ENCODE measurements around the gene FAM47E. TPM values are rescaled to one million over a fixed set of nuclear protein-coding genes. Genes with fewer than 3 reads are reported as not detected.
A peak's percentile ranks its signal among the peaks of the same experiment; 100 is the strongest.

FAM47E gene
- total and polyA plus RNA-seq, 2 of the 13 experiments (the other 11 are each of a cell fraction or from before 2014, with no cell fraction given): 0.33 to 0.66 TPM

- TF ChIP-seq ZNF382 (CRISPR knock-in tag; IDR thresholded peaks at IDR 0.05; ENCODE audit: borderline replicate concordance) (no peak), HNRNPUL1 (IDR thresholded peaks at IDR 0.05; ENCODE audit: low read depth, low read length) (no peak), SALL1 (CRISPR knock-in tag; IDR thresholded peaks at IDR 0.05) (peak; percentile 61; the same call in 1 of the 2 replicates), ZFP1 (CRISPR knock-in tag; IDR thresholded peaks at IDR 0.05) (no peak), NFATC3 (CRISPR knock-in tag; IDR thresholded peaks at IDR 0.05) (no peak), ZNF280D (CRISPR knock-in tag; IDR thresholded peaks at IDR 0.05) (peak; percentile 27; the same call in 1 of the 2 replicates), PLSCR1 (CRISPR knock-in tag; IDR thresholded peaks at IDR 0.05; ENCODE audit: borderline replicate concordance) (no peak), RAD51 (IDR thresholded peaks at IDR 0.05; ENCODE audit: borderline replicate concordance) (no peak), ZNF691 (CRISPR knock-in tag; IDR thresholded peaks at IDR 0.05; ENCODE audit: borderline replicate concordance, low read depth) (no peak), ZFP36L2 (CRISPR knock-in tag; IDR thresholded peaks at IDR 0.05) (no peak), PBX2 (CRISPR knock-in tag; IDR thresholded peaks at IDR 0.05) (no peak), HOMEZ (CRISPR knock-in tag; IDR thresholded peaks at IDR 0.05; ENCODE audit: low read depth) (peak; percentile 53; the same call in 1 of the 2 replicates), ZNF572 (CRISPR knock-in tag; IDR thresholded peaks at IDR 0.05) (no peak), NR2C2 (CRISPR knock-in tag; IDR thresholded peaks at IDR 0.05; ENCODE audit: borderline replicate concordance) (0 out of 2 replicates have a peak, but pooled peaks have one; percentile 39), MYC (CRISPR knock-in tag; IDR thresholded peaks at IDR 0.05; ENCODE audit: borderline replicate concordance) (no peak), IRF2 (CRISPR knock-in tag; IDR thresholded peaks at IDR 0.05) (0 out of 2 replicates have a peak, but pooled peaks have one; percentile 27), KAT2B (IDR thresholded peaks at IDR 0.05; ENCODE audit: borderline replicate concordance, low read depth, low read length) (no peak), ZNF253 (CRISPR knock-in tag; IDR thresholded peaks at IDR 0.05; ENCODE audit: borderline replicate concordance) (no peak), ZNF670 (CRISPR knock-in tag; IDR thresholded peaks at IDR 0.05; ENCODE audit: borderline replicate concordance) (peak; percentile 36; the same call in 1 of the 2 replicates), ZNF790 (CRISPR knock-in tag; IDR thresholded peaks at IDR 0.05; ENCODE audit: borderline replicate concordance) (no peak), NBN (conservative IDR thresholded peaks at IDR 0.05) (no peak), ZNF296 (CRISPR knock-in tag; conservative IDR thresholded peaks at IDR 0.05) (no peak), DRAP1 (CRISPR knock-in tag; IDR thresholded peaks at IDR 0.05) (no peak)
Observed at GRCh38 chr4:76275486-76276124, 24.1 kb downstream of the FAM47E start (continued).
